ENCODE results near the gene TMEM179. TPM values are rescaled to one million over a fixed set of nuclear protein-coding genes. Genes with fewer than 3 reads are reported as not detected.

The TMEM179 gene
- total and polyA plus RNA-seq, 2 of the 13 experiments (the other 11 are each of a cell fraction or from before 2014, with no cell fraction given), result not detected

- no peaks in the 10 kb centered on the region for H3K4me1 ChIP-seq (ENCODE audit: insufficient read depth, low read length)
- BruUV-seq (replicated peaks), result no TSS peak
- intact Hi-C loops (cut with micrococcal nuclease; ENCODE audit: unreplicated experiment) (no loop called here), in situ Hi-C loops (cut with HindIII; ENCODE audit: extremely low pct_ligation_motif_present, low pct_unique_long_range_greater_than_20kb) (no loop called here)
- peaks cover 6% of the 10 kb centered on the region; the same call in 1 of the 2 replicates for H4K20me1 ChIP-seq (ENCODE audit: insufficient read depth, low read length)
- no peak overlapping the region for H2AFZ ChIP-seq (ENCODE audit: low read length)
- no peaks in the 10 kb centered on the region for H3K9me3 ChIP-seq (ENCODE audit: low read length)
- no peaks in the 10 kb centered on the region for H3K36me3 ChIP-seq (replicated peaks in 1 of 2; ENCODE audit: control insufficient read depth in 1 of 2, insufficient read depth in 2 of 2, low read length in 2 of 2)
- ChIA-PET CTCF (ENCODE audit: low intra/inter-chr PET ratio, low total read pairs) (no interaction called here), POLR2A (no interaction called here)
- ATAC-seq, result no peak
- H3K9ac ChIP-seq (ENCODE audit: insufficient read depth, low read depth, low read length), result no peak overlapping the region
- H3K27me3 ChIP-seq (ENCODE audit: control insufficient read depth in 1 of 2, insufficient read depth in 2 of 2, low read length in 2 of 2), result peaks cover 11 to 92% of the 10 kb centered on the region in 2 experiments; a peak in 4 of 5 replicates
- no peaks in the 10 kb centered on the region for H3K79me2 ChIP-seq (ENCODE audit: insufficient read depth, low read length)
- TF ChIP-seq JUND (CRISPR knock-in tag; IDR thresholded peaks at IDR 0.05) (no peak), PHF5A (CRISPR knock-in tag; IDR thresholded peaks at IDR 0.05; ENCODE audit: low read depth, unreplicated experiment) (no peak), ZIK1 (CRISPR knock-in tag; IDR thresholded peaks at IDR 0.05; ENCODE audit: borderline replicate concordance, low read depth) (no peak), NONO (IDR thresholded peaks at IDR 0.05) (no peak), NONO (CRISPR knock-in tag; conservative IDR thresholded peaks at IDR 0.05) (no peak), CBX2 (IDR thresholded peaks at IDR 0.05; ENCODE audit: low read depth, low read length) (no peak), CBX2 (CRISPR knock-in tag; IDR thresholded peaks at IDR 0.05; ENCODE audit: low read depth) (no peak), KDM5A (IDR thresholded peaks at IDR 0.05; ENCODE audit: borderline replicate concordance, low read length) (no peak), PLSCR1 (CRISPR knock-in tag; IDR thresholded peaks at IDR 0.05; ENCODE audit: borderline replicate concordance) (no peak), STAT5B (CRISPR knock-in tag; IDR thresholded peaks at IDR 0.05) (no peak), ZHX2 (IDR thresholded peaks at IDR 0.05; ENCODE audit: low read depth) (no peak), ZHX2 (CRISPR knock-in tag; IDR thresholded peaks at IDR 0.05; ENCODE audit: borderline replicate concordance) (no peak), BORCS8-MEF2B (CRISPR knock-in tag; IDR thresholded peaks at IDR 0.05) (no peak), ZBTB14 (CRISPR knock-in tag; IDR thresholded peaks at IDR 0.05) (no peak)
- no peak overlapping the region for H3K4me3 ChIP-seq (replicated peaks in 1 of 3; ENCODE audit: insufficient read depth in 1 of 3, low read depth in 2 of 3, low read length in 3 of 3)
- WGBS (ENCODE audit: low lambda C conversion rate), result 16% methylated on average over 7 of the region's 26 CpGs
- no peak for DNase-seq (ENCODE audit: low spot score)
- H3K4me2 ChIP-seq (ENCODE audit: low read depth, low read length), result no peak overlapping the region
- no peak for FAIRE-seq
- no peak overlapping the region for H3K27ac ChIP-seq (ENCODE audit: extremely low read length, insufficient read depth, low read length)
These were observed 49.8 kb downstream of the TMEM179 start for GRCh38 chr14:104554608-104555429.

All from HepG2 (cell line).